Astrocyte (in vitro differentiated cells and primary cell): ENCODE measurements around the gene DNAJC7.

Experiments
- EZH2 ChIP-seq: IDR thresholded peaks from 2 replicates; pipeline ENCODE4 v1.6.1; 2012; ENCODE audit warnings: mild to moderate bottlenecking, low read length, inconsistent platforms; ENCODE audit not compliant: insufficient read depth
- TF ChIP-seq, protein P1 (sequence below): IDR thresholded peaks from 2 replicates; pipeline ENCODE4 v1.5.1; 2011; ENCODE audit warnings: low read depth, mild to moderate bottlenecking, inconsistent platforms, low read length, moderate library complexity; ENCODE audit not compliant: insufficient read depth

DNA sequence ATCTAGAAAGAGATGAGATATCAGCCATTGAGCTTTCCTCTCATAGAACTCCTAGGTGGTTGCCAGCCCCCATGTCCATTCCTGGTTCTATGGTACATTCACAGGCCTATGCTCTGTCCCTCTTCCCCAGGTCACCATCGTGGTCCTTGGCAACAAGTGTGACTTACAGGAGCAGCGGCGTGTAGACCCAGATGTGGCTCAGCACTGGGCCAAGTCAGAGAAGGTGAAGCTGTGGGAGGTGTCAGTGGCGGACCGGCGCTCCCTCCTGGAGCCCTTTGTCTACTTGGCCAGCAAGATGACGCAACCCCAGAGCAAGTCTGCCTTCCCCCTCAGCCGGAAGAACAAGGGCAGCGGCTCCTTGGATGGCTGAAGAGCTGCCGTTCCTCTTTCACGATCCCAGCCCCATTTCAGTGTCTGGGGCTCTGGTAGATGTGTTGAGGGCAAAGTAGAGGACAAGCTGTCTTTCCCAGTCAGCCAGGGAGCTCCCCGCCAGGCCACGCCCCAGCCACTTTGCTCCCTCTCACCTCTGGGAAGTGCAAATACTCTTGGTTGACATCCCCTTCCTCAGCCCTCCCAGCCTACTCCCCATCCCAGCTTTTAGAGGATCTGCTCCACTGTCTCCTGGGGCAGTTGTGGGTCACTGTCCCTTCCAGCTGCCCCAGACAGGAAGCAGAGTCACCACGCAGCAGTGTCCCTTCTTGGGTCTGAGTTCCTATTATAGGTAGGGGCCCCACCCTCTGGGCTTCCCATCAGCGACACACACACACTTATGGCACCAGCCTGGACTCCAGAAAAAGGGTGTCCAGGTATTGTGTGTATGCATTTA is 6.5 kb upstream of the DNAJC7 start:
- TF ChIP-seq, protein P1, sequence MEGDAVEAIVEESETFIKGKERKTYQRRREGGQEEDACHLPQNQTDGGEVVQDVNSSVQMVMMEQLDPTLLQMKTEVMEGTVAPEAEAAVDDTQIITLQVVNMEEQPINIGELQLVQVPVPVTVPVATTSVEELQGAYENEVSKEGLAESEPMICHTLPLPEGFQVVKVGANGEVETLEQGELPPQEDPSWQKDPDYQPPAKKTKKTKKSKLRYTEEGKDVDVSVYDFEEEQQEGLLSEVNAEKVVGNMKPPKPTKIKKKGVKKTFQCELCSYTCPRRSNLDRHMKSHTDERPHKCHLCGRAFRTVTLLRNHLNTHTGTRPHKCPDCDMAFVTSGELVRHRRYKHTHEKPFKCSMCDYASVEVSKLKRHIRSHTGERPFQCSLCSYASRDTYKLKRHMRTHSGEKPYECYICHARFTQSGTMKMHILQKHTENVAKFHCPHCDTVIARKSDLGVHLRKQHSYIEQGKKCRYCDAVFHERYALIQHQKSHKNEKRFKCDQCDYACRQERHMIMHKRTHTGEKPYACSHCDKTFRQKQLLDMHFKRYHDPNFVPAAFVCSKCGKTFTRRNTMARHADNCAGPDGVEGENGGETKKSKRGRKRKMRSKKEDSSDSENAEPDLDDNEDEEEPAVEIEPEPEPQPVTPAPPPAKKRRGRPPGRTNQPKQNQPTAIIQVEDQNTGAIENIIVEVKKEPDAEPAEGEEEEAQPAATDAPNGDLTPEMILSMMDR, result no peak
- TF ChIP-seq EZH2, result no peak
